ENCODE data around the gene PIK3CD.

DNA sequence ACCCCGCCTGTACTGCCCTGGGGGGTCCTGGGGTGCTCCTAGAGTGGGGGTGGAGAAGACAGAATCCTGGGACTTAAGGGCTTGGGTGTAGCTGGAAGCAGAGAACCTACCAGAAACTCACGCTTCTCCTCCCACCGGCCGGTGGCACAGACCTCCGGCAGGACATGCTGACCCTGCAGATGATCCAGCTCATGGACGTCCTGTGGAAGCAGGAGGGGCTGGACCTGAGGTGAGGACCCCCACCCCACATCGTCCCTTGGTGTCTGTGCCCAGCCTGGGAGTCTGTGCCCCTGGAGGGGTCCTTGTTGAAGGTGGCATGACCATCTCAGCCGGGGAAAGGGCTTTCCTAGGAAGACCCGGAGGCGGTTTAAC, 70.8 kb downstream of the PIK3CD start:
- TF ChIP-seq, protein P1, sequence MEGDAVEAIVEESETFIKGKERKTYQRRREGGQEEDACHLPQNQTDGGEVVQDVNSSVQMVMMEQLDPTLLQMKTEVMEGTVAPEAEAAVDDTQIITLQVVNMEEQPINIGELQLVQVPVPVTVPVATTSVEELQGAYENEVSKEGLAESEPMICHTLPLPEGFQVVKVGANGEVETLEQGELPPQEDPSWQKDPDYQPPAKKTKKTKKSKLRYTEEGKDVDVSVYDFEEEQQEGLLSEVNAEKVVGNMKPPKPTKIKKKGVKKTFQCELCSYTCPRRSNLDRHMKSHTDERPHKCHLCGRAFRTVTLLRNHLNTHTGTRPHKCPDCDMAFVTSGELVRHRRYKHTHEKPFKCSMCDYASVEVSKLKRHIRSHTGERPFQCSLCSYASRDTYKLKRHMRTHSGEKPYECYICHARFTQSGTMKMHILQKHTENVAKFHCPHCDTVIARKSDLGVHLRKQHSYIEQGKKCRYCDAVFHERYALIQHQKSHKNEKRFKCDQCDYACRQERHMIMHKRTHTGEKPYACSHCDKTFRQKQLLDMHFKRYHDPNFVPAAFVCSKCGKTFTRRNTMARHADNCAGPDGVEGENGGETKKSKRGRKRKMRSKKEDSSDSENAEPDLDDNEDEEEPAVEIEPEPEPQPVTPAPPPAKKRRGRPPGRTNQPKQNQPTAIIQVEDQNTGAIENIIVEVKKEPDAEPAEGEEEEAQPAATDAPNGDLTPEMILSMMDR (conservative IDR thresholded peaks at IDR 0.05) = no peak
- no peak for TF ChIP-seq EZH2 (IDR thresholded peaks at IDR 0.05; ENCODE audit: low read depth)

Data from PC-9 (cell line).